IPS-11a (cell line): ENCODE results near the gene ENPP7.

Experiments
- H3K4me3 ChIP-seq: one replicate; pipeline ENCODE4 v1.5.1; 2013; ENCODE audit warnings: low read depth, low read length, control low read depth

ENPP7 gene

GRCh38 chr17:79702550-79703236 lies 28.1 kb upstream of the ENPP7 start:
- H3K4me3 ChIP-seq = no peak overlapping the region

- H3K4me3 ChIP-seq = no peak overlapping the region
Measured at GRCh38 chr17:79704691-79705090, 26.1 kb upstream of the ENPP7 start.

GRCh38 chr17:79705674-79706073 lies 25.1 kb upstream of the ENPP7 start:
- H3K4me3 ChIP-seq = no peak overlapping the region

GRCh38 chr17:79706931-79707850 lies 23.6 kb upstream of the ENPP7 start:
- no peak overlapping the region for H3K4me3 ChIP-seq

- H3K4me3 ChIP-seq = no peak overlapping the region
Measured at GRCh38 chr17:79707931-79708891, 22.5 kb upstream of the ENPP7 start.

- no peak overlapping the region for H3K4me3 ChIP-seq
Measured at GRCh38 chr17:79711715-79712305, 18.9 kb upstream of the ENPP7 start.

- H3K4me3 ChIP-seq = no peak overlapping the region
Measured at GRCh38 chr17:79713391-79713790, 17.4 kb upstream of the ENPP7 start.

GRCh38 chr17:79714176-79715097 lies 16.3 kb upstream of the ENPP7 start:
- no peak overlapping the region for H3K4me3 ChIP-seq

GRCh38 chr17:79715098-79715942 lies 15.4 kb upstream of the ENPP7 start:
- no peak overlapping the region for H3K4me3 ChIP-seq

GRCh38 chr17:79715943-79716797 lies 14.6 kb upstream of the ENPP7 start:
- H3K4me3 ChIP-seq = no peak overlapping the region

- no peak overlapping the region for H3K4me3 ChIP-seq
Measured at GRCh38 chr17:79720705-79721292, 9.9 kb upstream of the ENPP7 start.

GRCh38 chr17:79721993-79722671 lies 8.6 kb upstream of the ENPP7 start:
- H3K4me3 ChIP-seq = no peak overlapping the region

- no peak overlapping the region for H3K4me3 ChIP-seq
Measured at GRCh38 chr17:79722787-79723186, 8.0 kb upstream of the ENPP7 start.

GRCh38 chr17:79728169-79728907 lies 2.4 kb upstream of the ENPP7 start:
- no peak overlapping the region for H3K4me3 ChIP-seq

- H3K4me3 ChIP-seq = no peak overlapping the region
Measured at GRCh38 chr17:79728908-79729471, 1.8 kb upstream of the ENPP7 start.

GRCh38 chr17:79729761-79730160 lies 982 bp upstream of the ENPP7 start:
- no peak overlapping the region for H3K4me3 ChIP-seq
